Psoas muscle (tissue), 8 donors: ENCODE measurements around the gene PPAT. TPM values are rescaled to one million over a fixed set of nuclear protein-coding genes. Genes with fewer than 3 reads are reported as not detected.
"Not testable (repeated sequence)": the region's sequence is repeated elsewhere in the genome, so short reads cannot be mapped to it uniquely, and the experiment has no call there.

Source experiments
- ATAC-seq, 4 donors: fragments of 200-7000 bp; cut with Tn5 transposase; one replicate each; pipeline ENCODE4 v1.9.1; 2020; ENCODE audit warnings: moderate library complexity in 3 of 4, mild to moderate bottlenecking in 2 of 4
- DNase-seq, 2 donors: peaks; one replicate each; pipeline ENCODE4 v3.0.0-alpha.2; 2020
- H3K27ac ChIP-seq: fragments of 200-600 bp; one replicate; pipeline ENCODE4 v1.8.0; 2022
- H3K27me3 ChIP-seq, 3 donors: fragments of 200-600 bp in 1 of 3; one replicate each; pipeline versions ENCODE4 v1.6.1 to v1.8.0; 2013 to 2022; ENCODE audit warnings: low read length in 2 of 3, mild to moderate bottlenecking in 2 of 3, moderate library complexity in 1 of 3; ENCODE audit not compliant: insufficient read depth in 3 of 3
- H3K36me3 ChIP-seq, 2 donors: fragments of 200-600 bp in 1 of 2; one replicate each; pipeline versions ENCODE4 v1.6.1 to v1.8.0; 2013 to 2022; ENCODE audit warnings: low read depth in 1 of 2, mild to moderate bottlenecking in 1 of 2, moderate library complexity in 1 of 2; ENCODE audit not compliant: insufficient read depth in 1 of 2
- H3K4me1 ChIP-seq: fragments of 200-600 bp; one replicate; pipeline ENCODE4 v1.8.0; 2022
- H3K4me3 ChIP-seq: fragments of 200-600 bp; one replicate; pipeline ENCODE4 v1.8.0; 2022; ENCODE audit warnings: mild to moderate bottlenecking
- H3K9me3 ChIP-seq: fragments of 200-600 bp; one replicate; pipeline ENCODE4 v1.8.0; 2022
- WGBS, 3 donors: extraction: QIAGEN DNeasy Blood & Tissue Kit; methylation state at CpG; one replicate each; pipeline versions ENCODE4 v1.1.6 to v1.1.7; 2013; 5-methylcytosine and 5-hydroxymethylcytosine counted together
- intact Hi-C, 2 donors: fragments of 100-400 bp; cut with DNase I; formaldehyde crosslinking; loops; one replicate each; pipeline versions ENCODE4 v1.11.0 to v1.14.2; 2022
- polyA plus RNA-seq, 3 donors: library from polyadenylated mRNA; stranded (reverse); fragments of 200-250 nt; gene quantifications; one replicate each; pipeline ENCODE4 v1.2.3, GENCODE V29; 2013
- total RNA-seq, 4 donors: library from RNA; stranded (reverse); fragmentation: NEBNext Ultra II Directional in 2 of 4; extraction: Animal tissue kit (Norgen Biotek cat#: 25700) in 2 of 4; gene quantifications; one replicate each; pipeline versions ENCODE4 v1.2.1 to v1.2.4, GENCODE V29; 2021 to 2023
- TF ChIP-seq, protein P1 (sequence below): fragments of 200-600 bp; IDR thresholded peaks from one replicate; pipeline ENCODE4 v1.8.0; 2022; ENCODE audit warnings: antibody characterized with exemption
- donor health status: healthy with polysubstance abuse.
- donor health status: DM: no; HTN: no; CAD: no; lungs with moderate emphysema.
- donor health status: Bipolar disorder and iron deficiency.
- donor health status: healthy.
- donor health status: DM: yes; HTN: yes; CAD: no.
- donor health status: DM: no; HTN: no; CAD: no.
- donor health status: DM: no; HTN: no; CAD: no.
- donor health status: DM: yes; HTN: yes; CAD: no.

PPAT gene
- total and polyA plus RNA-seq, 7 donors = 1.8 to 8.1 (median 5.8) TPM

DNA sequence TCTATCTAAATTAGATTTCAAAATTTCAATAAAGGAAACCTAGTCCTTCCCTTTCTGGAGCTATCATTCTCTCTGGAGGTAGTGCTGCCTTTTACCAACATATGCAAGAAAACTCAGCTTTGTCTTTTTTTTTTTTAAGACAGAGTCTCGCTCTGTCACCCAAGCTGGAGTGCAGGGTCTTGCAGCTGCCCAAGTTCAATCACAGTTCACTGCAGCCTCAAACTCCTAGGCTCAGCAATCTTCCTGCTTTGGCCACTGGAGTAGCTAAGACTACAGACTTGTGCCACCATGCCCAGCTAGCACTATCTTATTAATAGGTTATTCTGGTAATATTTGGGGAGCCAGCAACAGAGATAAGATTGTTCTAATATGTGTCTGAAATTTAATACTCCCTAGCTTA lies 60.5 kb downstream of the PPAT start:
- no peaks in the 10 kb centered on the region for H3K9me3 ChIP-seq
- TF ChIP-seq, protein P1, sequence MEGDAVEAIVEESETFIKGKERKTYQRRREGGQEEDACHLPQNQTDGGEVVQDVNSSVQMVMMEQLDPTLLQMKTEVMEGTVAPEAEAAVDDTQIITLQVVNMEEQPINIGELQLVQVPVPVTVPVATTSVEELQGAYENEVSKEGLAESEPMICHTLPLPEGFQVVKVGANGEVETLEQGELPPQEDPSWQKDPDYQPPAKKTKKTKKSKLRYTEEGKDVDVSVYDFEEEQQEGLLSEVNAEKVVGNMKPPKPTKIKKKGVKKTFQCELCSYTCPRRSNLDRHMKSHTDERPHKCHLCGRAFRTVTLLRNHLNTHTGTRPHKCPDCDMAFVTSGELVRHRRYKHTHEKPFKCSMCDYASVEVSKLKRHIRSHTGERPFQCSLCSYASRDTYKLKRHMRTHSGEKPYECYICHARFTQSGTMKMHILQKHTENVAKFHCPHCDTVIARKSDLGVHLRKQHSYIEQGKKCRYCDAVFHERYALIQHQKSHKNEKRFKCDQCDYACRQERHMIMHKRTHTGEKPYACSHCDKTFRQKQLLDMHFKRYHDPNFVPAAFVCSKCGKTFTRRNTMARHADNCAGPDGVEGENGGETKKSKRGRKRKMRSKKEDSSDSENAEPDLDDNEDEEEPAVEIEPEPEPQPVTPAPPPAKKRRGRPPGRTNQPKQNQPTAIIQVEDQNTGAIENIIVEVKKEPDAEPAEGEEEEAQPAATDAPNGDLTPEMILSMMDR = no peak
- no peak overlapping the region for H3K27ac ChIP-seq
- intact Hi-C loops = no loop called here
- DNase-seq = no peak
- H3K36me3 ChIP-seq = peaks cover 0 to 43% of the 10 kb centered on the region in 2 donors
- 53 to 78% (median 57%) methylated on average over 1 of the region's 1 CpG for WGBS, 3 donors
- no peaks in the 10 kb centered on the region for H3K4me1 ChIP-seq
- ATAC-seq = no peak
- H3K4me3 ChIP-seq = no peak overlapping the region
- H3K27me3 ChIP-seq = no peaks in the 10 kb centered on the region

DNA sequence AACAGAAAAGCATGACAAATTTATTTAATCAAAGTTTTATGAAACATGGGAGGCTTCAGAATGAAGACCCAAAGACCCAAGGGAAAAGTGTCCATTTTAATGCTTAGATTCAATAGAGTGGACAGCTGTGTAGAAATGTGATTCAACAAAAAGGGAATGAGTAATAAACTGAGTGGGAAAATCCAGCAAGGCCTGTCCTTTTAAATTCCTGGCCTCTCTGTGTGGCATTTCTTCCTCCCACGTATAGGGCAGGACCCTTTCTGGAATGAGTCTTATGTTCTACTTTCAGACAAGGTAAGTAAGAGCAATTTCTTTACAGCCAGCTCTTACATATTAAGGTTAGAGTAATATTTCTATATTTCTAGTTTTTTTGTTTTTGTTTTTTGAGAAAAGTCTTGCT lies 62.6 kb downstream of the PPAT start:
- DNase-seq = no peak
- TF ChIP-seq, protein P1 = no peak

DNA sequence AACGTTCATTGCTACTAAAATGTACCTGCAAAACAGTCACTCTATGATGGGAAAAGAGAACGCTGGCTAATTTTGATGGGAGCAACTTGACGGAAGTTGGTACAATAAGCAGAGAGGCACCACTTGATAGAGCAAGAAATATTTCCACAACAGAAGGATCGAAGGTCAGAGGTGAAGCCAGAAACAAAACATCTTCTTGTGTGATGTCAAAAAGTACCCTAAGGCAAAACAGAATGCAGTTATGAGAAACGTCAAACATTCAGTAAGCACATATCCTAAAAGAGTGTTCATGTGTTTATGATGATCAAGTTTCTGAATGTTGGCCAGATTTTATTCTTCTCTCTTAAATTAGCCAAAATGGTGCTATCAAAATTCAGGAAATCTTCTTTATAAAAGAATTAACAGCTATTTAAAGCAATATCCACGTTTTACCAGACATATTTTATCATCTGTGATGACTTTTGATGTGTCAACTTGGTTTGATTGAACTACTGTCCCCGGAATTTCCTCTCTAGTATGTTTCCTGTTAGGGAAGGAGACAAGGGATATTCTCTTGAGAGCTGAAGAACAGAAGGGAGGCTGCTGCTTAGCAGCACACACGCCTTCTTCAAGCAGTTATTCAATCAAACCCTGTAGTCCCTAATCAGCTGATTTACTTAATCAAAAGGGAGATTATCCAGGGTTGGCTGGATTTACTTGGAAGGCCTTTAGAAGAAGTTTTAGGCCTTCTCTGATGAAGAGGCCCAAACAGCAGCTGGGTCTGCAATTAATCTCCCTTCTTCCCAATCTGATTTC lies 63.8 kb downstream of the PPAT start:
- ATAC-seq = no peak
- H3K36me3 ChIP-seq = peaks cover 0 to 31% of the 10 kb centered on the region in 2 donors

More for the DNA sequence above, 62.6 kb downstream of the PPAT start:
- Histone ChIP-seq H3K27ac (no peak overlapping the region), H3K4me3 (no peak overlapping the region), H3K27me3 (no peaks in the 10 kb centered on the region), H3K4me1 (no peaks in the 10 kb centered on the region), H3K9me3 (no peaks in the 10 kb centered on the region), H3K36me3 (peaks cover 0 to 39% of the 10 kb centered on the region in 2 donors)
- no peak for ATAC-seq
- 0 to 78% (median 74%) methylated on average over 1 of the region's 1 CpG for WGBS, 3 donors
- intact Hi-C loops = no loop called here

DNA sequence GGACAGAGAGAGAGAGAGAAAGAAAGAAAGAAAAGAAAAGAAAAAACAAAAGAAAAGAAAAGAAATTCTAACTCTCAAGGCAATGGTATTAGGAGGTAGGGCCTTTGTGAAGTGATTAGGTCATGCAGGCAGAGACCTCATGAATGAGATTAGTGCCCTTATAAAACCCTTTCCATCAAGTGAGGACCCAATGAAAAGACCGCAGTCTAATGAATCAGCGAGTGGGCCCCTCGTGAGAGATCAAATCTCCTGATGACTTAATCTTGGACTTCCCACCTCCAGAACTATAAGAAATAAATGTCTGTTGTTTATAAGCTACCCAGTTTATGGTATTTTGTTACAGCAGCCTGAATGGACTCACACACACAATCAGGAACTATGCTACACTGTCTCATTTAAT lies 65.0 kb downstream of the PPAT start:
- DNase-seq = no peak
- no peak for ATAC-seq
- Histone ChIP-seq H3K9me3 (no peaks in the 10 kb centered on the region), H3K4me3 (no peak overlapping the region), H3K4me1 (no peaks in the 10 kb centered on the region), H3K27ac (no peak overlapping the region), H3K27me3 (no peaks in the 10 kb centered on the region), H3K36me3 (peaks cover 0 to 24% of the 10 kb centered on the region in 2 donors)
- WGBS, 3 donors = 92 to 100% (median 94%) methylated on average over 3 of the region's 3 CpGs
- TF ChIP-seq, protein P1 = no peak
- intact Hi-C loops = no loop called here

More for the DNA sequence above, 63.8 kb downstream of the PPAT start:
- H3K4me1 ChIP-seq = no peaks in the 10 kb centered on the region
- H3K4me3 ChIP-seq = no peak overlapping the region
- WGBS, 3 donors = 68 to 80% (median 76%) methylated on average over 8 of the region's 8 CpGs
- no peak overlapping the region for H3K27ac ChIP-seq
- intact Hi-C loops = no loop called here
- DNase-seq = no peak
- no peaks in the 10 kb centered on the region for H3K9me3 ChIP-seq
- H3K27me3 ChIP-seq = no peaks in the 10 kb centered on the region
- TF ChIP-seq, protein P1 = no peak

DNA sequence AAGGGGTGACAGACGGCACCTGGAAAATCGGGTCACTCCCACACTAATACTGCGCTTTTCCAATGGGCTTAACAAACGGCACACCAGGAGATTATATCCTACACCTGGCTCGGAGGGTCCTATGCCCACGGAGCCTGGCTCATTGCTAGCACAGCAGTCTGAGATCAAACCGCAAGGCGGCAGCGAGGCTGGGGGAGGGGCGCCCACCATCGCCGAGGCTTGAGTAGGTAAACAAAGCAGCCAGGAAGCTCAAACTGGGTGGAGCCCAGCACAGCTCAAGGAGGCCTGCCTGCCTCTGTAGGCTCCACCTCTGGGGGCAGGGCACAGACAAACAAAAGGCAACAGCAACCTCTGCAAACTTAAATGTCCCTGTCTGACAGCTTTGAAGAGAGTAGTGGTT lies 72.4 kb downstream of the PPAT start:
- H3K9me3 ChIP-seq, ATAC-seq, intact Hi-C loops, H3K4me3 ChIP-seq, H3K4me1 ChIP-seq, H3K36me3 ChIP-seq, H3K27me3 ChIP-seq, DNase-seq, H3K27ac ChIP-seq: not testable (repeated sequence)
- 91 to 99% (median 97%) methylated on average over 12 of the region's 12 CpGs for WGBS, 3 donors
